GM21619 (cell line): Measurements from ENCODE around the gene TSHZ3.

Experiments
- ATAC-seq: cut with Tn5 transposase; IDR thresholded peaks from one replicate; pipeline ENCODE4 v1.9.1; 2021; ENCODE audit not compliant: unreplicated experiment

Gene TSHZ3

GRCh38 chr19:31235806-31236205 lies 113.4 kb downstream of the TSHZ3 start:
- no peak for ATAC-seq

GRCh38 chr19:31233295-31233800 lies 115.9 kb downstream of the TSHZ3 start:
- ATAC-seq: no peak

- no peak for ATAC-seq
Observed at GRCh38 chr19:31232871-31233270, 116.4 kb downstream of the TSHZ3 start.

GRCh38 chr19:31232180-31232579 lies 117.1 kb downstream of the TSHZ3 start:
- no peak for ATAC-seq

GRCh38 chr19:31231237-31231636 lies 118.0 kb downstream of the TSHZ3 start:
- ATAC-seq: no peak

- ATAC-seq: no peak
Observed at GRCh38 chr19:31226151-31226935, 122.9 kb downstream of the TSHZ3 start.
